GM19035 (cell line): ENCODE results near the gene CPT1C.
A peak's percentile ranks its signal among the peaks of the same experiment; 100 is the strongest.

Experiments
- ATAC-seq: cut with Tn5 transposase; IDR thresholded peaks from one replicate; pipeline ENCODE4 v1.9.1; 2021; ENCODE audit not compliant: unreplicated experiment

CPT1C gene

GRCh38 chr19:49660338-49660961 lies 30.5 kb upstream of the CPT1C start:
- ATAC-seq = no peak

- no peak for ATAC-seq
Measured at GRCh38 chr19:49662011-49662410, 28.9 kb upstream of the CPT1C start.

GRCh38 chr19:49663224-49663623 lies 27.7 kb upstream of the CPT1C start:
- no peak for ATAC-seq

- peak; percentile 44 for ATAC-seq
Measured at GRCh38 chr19:49664171-49665035, 26.5 kb upstream of the CPT1C start.

GRCh38 chr19:49665036-49665350 lies 25.9 kb upstream of the CPT1C start:
- no peak for ATAC-seq

GRCh38 chr19:49665351-49666119 lies 25.4 kb upstream of the CPT1C start, which contains the start of the genes BCL2L12 and IRF3:
Gene BCL2L12, plus strand, starts transcription at chr19:49665933. Its CDS starts 760 bp downstream, at chr19:49666693.
Gene IRF3, minus strand, starts transcription at chr19:49665857. Its CDS starts 1,019 bp downstream, at chr19:49664838.
- peak; percentile 81 for ATAC-seq

- ATAC-seq = no peak
Measured at GRCh38 chr19:49666120-49666444, 24.8 kb upstream of the CPT1C start.

GRCh38 chr19:49667473-49667872 lies 23.4 kb upstream of the CPT1C start:
- no peak for ATAC-seq

GRCh38 chr19:49669516-49669915 lies 21.4 kb upstream of the CPT1C start:
- ATAC-seq = no peak

- no peak for ATAC-seq
Measured at GRCh38 chr19:49672131-49672919, 18.6 kb upstream of the CPT1C start.

- ATAC-seq = peak; percentile 18
Measured at GRCh38 chr19:49676136-49676783, 14.7 kb upstream of the CPT1C start.

GRCh38 chr19:49676784-49677230 lies 14.1 kb upstream of the CPT1C start:
- ATAC-seq = peak; percentile 68

- ATAC-seq = no peak
Measured at GRCh38 chr19:49677231-49677900, 13.6 kb upstream of the CPT1C start, which contains the start of gene PRMT1. Gene PRMT1, plus strand, starts transcription at chr19:49677271. Its CDS starts 10 bp downstream, at chr19:49677281.

GRCh38 chr19:49677901-49678674 lies 12.8 kb upstream of the CPT1C start:
- no peak for ATAC-seq

GRCh38 chr19:49678985-49679770 lies 11.7 kb upstream of the CPT1C start:
- no peak for ATAC-seq

GRCh38 chr19:49679771-49680413 lies 11.0 kb upstream of the CPT1C start:
- ATAC-seq = no peak
